Right lobe of liver (tissue), 4 donors: Measurements from ENCODE around the gene COL21A1.

ENCODE experiments used
- POLR2A ChIP-seq: fragments of 450-650 bp; IDR thresholded peaks from one replicate; pipeline ENCODE4 v1.6.1; 2017; ENCODE audit warnings: antibody characterized with exemption, mild to moderate bottlenecking
- TF ChIP-seq, protein P1 (sequence below), 4 donors: fragments of 200-600 bp in 3 of 4; fragments of 450-650 bp in 1 of 4; IDR thresholded peaks; one replicate each; pipeline versions ENCODE4 v1.5.1 to v1.8.0; 2016 to 2022; ENCODE audit warnings: antibody characterized with exemption in 4 of 4, mild to moderate bottlenecking in 2 of 4
- donor health status: DM: no; HTN: no; CAD: no.
- donor health status: DM: no; HTN: no; CAD: no.
- donor health status: DM: no; HTN: yes; CAD: no.

DNA sequence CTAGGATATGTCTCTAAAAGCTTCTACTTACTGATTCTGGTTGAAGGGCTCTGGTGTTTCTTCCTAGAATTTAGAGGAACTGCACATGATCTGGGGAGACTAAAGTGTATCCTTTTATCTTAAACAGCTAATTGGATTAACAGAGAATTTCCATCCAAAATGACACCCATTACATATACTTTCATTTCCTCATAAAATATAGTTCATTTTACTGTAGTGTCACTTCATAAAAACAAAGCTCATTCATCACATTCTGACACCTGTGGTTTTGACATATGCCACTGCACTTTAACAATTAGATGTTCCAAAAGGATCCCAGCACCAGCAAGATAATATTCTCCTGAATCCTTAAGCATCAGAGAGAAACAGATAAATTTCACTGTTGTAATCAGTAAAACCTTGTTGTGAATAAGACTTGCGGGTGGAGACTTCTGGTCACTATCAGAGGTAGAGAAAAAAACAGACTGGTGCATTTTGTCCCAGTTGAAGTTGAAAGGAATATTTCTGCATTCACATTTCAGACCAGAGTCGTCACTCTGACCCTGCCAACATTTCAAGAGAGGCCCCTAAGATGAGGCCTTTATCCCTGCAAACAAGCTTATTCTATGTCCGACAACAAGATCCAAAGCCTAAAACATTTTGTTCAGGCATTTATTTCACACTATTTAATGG lies 196.7 kb downstream of the COL21A1 start:
- TF ChIP-seq, protein P1, sequence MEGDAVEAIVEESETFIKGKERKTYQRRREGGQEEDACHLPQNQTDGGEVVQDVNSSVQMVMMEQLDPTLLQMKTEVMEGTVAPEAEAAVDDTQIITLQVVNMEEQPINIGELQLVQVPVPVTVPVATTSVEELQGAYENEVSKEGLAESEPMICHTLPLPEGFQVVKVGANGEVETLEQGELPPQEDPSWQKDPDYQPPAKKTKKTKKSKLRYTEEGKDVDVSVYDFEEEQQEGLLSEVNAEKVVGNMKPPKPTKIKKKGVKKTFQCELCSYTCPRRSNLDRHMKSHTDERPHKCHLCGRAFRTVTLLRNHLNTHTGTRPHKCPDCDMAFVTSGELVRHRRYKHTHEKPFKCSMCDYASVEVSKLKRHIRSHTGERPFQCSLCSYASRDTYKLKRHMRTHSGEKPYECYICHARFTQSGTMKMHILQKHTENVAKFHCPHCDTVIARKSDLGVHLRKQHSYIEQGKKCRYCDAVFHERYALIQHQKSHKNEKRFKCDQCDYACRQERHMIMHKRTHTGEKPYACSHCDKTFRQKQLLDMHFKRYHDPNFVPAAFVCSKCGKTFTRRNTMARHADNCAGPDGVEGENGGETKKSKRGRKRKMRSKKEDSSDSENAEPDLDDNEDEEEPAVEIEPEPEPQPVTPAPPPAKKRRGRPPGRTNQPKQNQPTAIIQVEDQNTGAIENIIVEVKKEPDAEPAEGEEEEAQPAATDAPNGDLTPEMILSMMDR (IDR thresholded peaks at IDR 0.05): no peak
- no peak for TF ChIP-seq POLR2A
